Progenitor cell of endocrine pancreas (in vitro differentiated cells): Measurements from ENCODE around the gene NUDT14. TPM values are rescaled to one million over a fixed set of nuclear protein-coding genes. Genes with fewer than 3 reads are reported as not detected.

ENCODE experiments used
- DNase-seq: peaks from one replicate; pipeline ENCODE4 v3.0.0; 2021; ENCODE audit warnings: low spot score; ENCODE audit not compliant: unreplicated experiment
- H3K27ac Mint-ChIP-seq: 2 replicates; pipeline ENCODE4 v1.8.0; 2021; ENCODE audit warnings: mild to moderate bottlenecking, moderate library complexity, mixed read lengths
- H3K27me3 Mint-ChIP-seq: 2 replicates; pipeline ENCODE4 v1.8.0; 2021; ENCODE audit warnings: mixed read lengths
- H3K36me3 Mint-ChIP-seq: 2 replicates; pipeline ENCODE4 v1.8.0; 2022; ENCODE audit warnings: mixed read lengths; ENCODE audit not compliant: insufficient read depth
- H3K4me1 Mint-ChIP-seq: 2 replicates; pipeline ENCODE4 v1.8.0; 2021; ENCODE audit warnings: low read depth, mixed read lengths
- H3K4me3 Mint-ChIP-seq: 2 replicates; pipeline ENCODE4 v1.8.0; 2021; ENCODE audit warnings: low read depth, mild to moderate bottlenecking, moderate library complexity, mixed read lengths
- H3K9me3 Mint-ChIP-seq: 2 replicates; pipeline ENCODE4 v1.8.0; 2021; ENCODE audit warnings: low read depth, mixed read lengths
- total RNA-seq: library from RNA; stranded (reverse); gene quantifications from 2 replicates; pipeline ENCODE4 v1.2.1, GENCODE V29; 2021
- TF ChIP-seq, protein P1 (sequence below): fragments of 200-600 bp; sonication (generic); IDR thresholded peaks from one replicate; pipeline ENCODE4 v1.5.0; 2021; ENCODE audit warnings: antibody characterized with exemption, mild to moderate bottlenecking; ENCODE audit not compliant: unreplicated experiment

Gene NUDT14
- total RNA-seq, 1 donor from 2014 or later = 66.6 TPM

- peaks cover 9% of the 10 kb centered on the region for H3K27me3 Mint-ChIP-seq
- no peak for DNase-seq
- no peaks in the 10 kb centered on the region for H3K4me1 Mint-ChIP-seq
- H3K27ac Mint-ChIP-seq = no peak overlapping the region
- no peaks in the 10 kb centered on the region for H3K9me3 Mint-ChIP-seq
- H3K36me3 Mint-ChIP-seq = no peaks in the 10 kb centered on the region
- no peak overlapping the region for H3K4me3 Mint-ChIP-seq
- TF ChIP-seq, protein P1, sequence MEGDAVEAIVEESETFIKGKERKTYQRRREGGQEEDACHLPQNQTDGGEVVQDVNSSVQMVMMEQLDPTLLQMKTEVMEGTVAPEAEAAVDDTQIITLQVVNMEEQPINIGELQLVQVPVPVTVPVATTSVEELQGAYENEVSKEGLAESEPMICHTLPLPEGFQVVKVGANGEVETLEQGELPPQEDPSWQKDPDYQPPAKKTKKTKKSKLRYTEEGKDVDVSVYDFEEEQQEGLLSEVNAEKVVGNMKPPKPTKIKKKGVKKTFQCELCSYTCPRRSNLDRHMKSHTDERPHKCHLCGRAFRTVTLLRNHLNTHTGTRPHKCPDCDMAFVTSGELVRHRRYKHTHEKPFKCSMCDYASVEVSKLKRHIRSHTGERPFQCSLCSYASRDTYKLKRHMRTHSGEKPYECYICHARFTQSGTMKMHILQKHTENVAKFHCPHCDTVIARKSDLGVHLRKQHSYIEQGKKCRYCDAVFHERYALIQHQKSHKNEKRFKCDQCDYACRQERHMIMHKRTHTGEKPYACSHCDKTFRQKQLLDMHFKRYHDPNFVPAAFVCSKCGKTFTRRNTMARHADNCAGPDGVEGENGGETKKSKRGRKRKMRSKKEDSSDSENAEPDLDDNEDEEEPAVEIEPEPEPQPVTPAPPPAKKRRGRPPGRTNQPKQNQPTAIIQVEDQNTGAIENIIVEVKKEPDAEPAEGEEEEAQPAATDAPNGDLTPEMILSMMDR = no peak
These were observed 2.8 kb downstream of the NUDT14 start for GRCh38 chr14:105178069-105178867.

- Mint-ChIP-seq H3K27ac (no peak overlapping the region), H3K9me3 (no peaks in the 10 kb centered on the region)
These were observed 4.0 kb downstream of the NUDT14 start for GRCh38 chr14:105177082-105177481.

DNA sequence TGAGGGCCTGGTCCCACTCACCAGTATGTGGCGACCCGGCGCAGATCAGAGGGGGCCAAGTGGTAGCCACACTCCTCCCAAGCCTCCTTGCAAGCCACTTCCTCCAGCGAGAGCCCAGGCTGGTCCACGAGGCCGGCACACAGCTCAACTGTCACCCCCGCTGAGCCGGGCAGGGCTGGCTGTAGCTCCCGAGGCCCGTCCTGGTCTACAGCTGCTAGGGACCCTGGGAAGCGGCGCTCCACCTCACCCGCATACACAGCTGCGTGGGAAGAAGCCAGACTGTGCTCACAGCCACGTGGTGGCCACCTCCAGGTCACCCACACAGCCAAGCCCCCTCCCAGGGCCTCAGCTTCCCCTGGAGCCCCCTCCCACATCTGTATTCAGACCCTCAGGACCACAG, 4.6 kb downstream of the NUDT14 start:
- TF ChIP-seq, protein P1 = no peak
- H3K4me1 Mint-ChIP-seq = no peaks in the 10 kb centered on the region
- no peak for DNase-seq
- H3K27me3 Mint-ChIP-seq = no peaks in the 10 kb centered on the region
- H3K4me3 Mint-ChIP-seq = no peak overlapping the region
- H3K27ac Mint-ChIP-seq = no peak overlapping the region
- no peaks in the 10 kb centered on the region for H3K9me3 Mint-ChIP-seq
- H3K36me3 Mint-ChIP-seq = no peaks in the 10 kb centered on the region

More at GRCh38 chr14:105177082-105177481, 4.0 kb downstream of the NUDT14 start:
- DNase-seq = no peak
- Mint-ChIP-seq H3K27me3 (peaks cover under 1% of the 10 kb centered on the region), H3K36me3 (no peaks in the 10 kb centered on the region), H3K4me3 (no peak overlapping the region), H3K4me1 (no peaks in the 10 kb centered on the region)
- TF ChIP-seq, protein P1 = no peak

DNA sequence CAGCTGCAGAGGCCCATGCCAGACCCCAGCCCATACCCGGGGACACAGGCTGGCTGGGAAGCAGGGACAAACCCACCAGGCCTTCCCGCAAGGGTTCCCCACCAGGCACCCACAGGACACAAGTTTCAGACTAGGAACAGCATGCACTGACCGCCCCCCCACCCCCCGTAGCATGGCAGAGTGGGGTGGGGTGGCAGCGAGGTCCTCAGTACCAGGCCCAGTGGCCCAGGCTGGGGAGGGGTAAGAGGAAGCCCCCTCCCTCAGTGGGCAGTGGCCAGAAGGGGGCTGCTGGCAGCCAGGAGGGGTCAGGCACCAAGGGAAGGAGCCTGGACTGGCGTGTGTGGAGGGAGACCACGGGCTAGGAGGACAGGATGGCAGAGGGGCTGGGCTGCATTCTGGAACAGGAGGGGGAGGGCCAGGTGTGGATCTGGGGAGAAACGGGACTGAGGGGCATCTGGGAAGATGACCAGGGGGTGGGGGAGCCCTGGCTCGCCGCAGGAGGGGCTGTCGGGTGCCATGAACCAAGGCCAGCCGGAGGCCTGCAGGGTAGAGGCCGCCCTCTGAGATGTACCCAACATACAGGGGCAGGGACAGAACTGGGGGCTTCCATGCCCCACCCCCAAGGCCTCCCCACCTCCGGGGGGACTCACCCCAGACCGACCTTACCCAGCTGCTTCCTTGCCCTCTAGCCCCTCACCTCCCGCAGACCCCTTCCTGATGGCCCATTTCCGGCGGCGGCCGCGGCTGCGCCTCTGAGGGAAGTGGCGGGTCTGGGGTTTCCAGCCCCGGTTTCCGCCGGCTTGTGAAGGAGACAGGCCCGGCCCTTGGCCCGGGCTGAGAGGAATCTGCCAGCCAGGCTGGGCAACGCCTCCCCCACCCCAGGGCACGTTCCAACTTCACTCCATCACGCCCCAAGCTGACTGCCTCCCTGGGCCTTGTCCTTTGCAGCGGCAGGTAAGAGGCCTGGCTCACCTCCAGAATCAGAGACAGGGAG, 6.9 kb downstream of the NUDT14 start:
- H3K4me3 Mint-ChIP-seq = no peak overlapping the region
- TF ChIP-seq, protein P1 = no peak
- peaks cover 1% of the 10 kb centered on the region for H3K4me1 Mint-ChIP-seq
- no peak overlapping the region for H3K27ac Mint-ChIP-seq
- peaks cover 12% of the 10 kb centered on the region for H3K27me3 Mint-ChIP-seq
- DNase-seq = no peak
- H3K36me3 Mint-ChIP-seq = no peaks in the 10 kb centered on the region
- H3K9me3 Mint-ChIP-seq = no peaks in the 10 kb centered on the region

DNA sequence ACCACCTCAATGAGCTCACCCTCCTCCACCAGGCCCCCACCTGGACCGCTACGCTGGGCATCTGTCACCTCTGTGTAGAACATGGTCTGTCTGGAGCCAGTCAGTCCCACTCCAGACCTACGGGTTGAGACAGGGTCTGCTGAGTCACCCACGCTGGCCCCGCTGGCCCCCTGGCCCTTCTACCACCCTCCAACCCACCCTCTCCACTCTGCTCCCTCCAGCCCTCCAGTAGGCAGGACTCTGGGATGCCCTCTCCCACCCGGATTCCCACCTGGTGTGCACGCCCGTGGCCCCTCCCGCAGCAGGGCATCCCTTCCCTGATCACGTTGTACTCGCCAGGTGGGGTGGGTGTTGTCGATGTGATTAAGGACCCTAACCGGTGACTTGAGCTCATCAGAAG, 8.0 kb downstream of the NUDT14 start:
- H3K4me3 Mint-ChIP-seq = no peak overlapping the region

More for the DNA sequence above, 8.0 kb downstream of the NUDT14 start:
- Mint-ChIP-seq H3K4me1 (peaks cover 1% of the 10 kb centered on the region), H3K36me3 (no peaks in the 10 kb centered on the region), H3K27ac (no peak overlapping the region), H3K27me3 (peaks cover 13% of the 10 kb centered on the region), H3K9me3 (no peaks in the 10 kb centered on the region)
- TF ChIP-seq, protein P1 = no peak
- no peak for DNase-seq
